ENCODE results near the gene MAML3. TPM values are rescaled to one million over a fixed set of nuclear protein-coding genes. Genes with fewer than 3 reads are reported as not detected.

MAML3 gene
- polyA plus RNA-seq, 4 donors = 1.4 to 10.3 (median 3.4) TPM

GRCh38 chr4:139743027-139743426, 411.0 kb downstream of the MAML3 start:
- DNase-seq = no peak
- Histone ChIP-seq H3K4me1 (ENCODE audit: control insufficient read depth in 3 of 3, insufficient read depth in 2 of 3, low read depth in 1 of 3, low read length in 2 of 3) (peaks cover 0 to 13% (median 6%) of the 10 kb centered on the region in 3 donors), H3K36me3 (ENCODE audit: control insufficient read depth in 3 of 3, insufficient read depth in 2 of 3, low read depth in 1 of 3, low read length in 3 of 3) (peaks cover 0 to 6% (median 0%) of the 10 kb centered on the region in 3 donors), H3K9me3 (ENCODE audit: control insufficient read depth in 2 of 2, insufficient read depth in 1 of 2, low read depth in 1 of 2, low read length in 1 of 2) (no peaks in the 10 kb centered on the region), H3K27ac (ENCODE audit: low read depth in 1 of 3, low read length in 2 of 3) (no peak overlapping the region), H3K27me3 (ENCODE audit: control insufficient read depth in 3 of 3, insufficient read depth in 3 of 3, low read length in 3 of 3) (no peaks in the 10 kb centered on the region), H3K4me3 (ENCODE audit: low read depth in 1 of 3, low read length in 3 of 3) (no peak overlapping the region)
- WGBS, 3 donors = 65 to 67% (median 65%) methylated on average over 5 of the region's 5 CpGs
- FAIRE-seq = no peak

DNA sequence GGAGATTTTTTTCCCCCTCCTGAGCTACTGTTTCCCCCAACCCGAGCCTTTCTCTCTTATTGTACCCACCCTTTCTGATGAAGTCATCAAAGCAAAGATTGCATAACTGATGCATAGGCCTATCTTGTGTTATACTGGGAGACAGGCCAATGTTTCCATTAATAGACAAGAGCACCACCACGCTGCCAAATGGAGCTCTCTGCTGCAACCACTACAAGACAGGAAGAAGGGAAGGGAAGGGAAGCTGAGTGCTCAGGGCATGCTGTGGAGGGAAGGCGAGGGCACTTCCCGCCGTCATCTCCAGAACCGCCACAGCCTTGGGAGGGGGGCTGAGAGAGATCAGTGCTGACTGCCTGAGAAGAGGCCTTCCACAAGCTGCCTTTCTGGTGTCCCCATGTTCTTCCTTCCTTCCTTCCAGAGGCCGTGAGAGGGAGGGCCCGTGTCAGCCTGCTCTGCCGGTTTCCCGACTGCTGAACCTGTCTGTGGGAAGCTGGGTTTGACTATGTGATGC, 413.4 kb downstream of the MAML3 start:
- H3K36me3 ChIP-seq (ENCODE audit: control insufficient read depth in 3 of 3, insufficient read depth in 2 of 3, low read depth in 1 of 3, low read length in 3 of 3) = peaks cover 0 to 6% (median 0%) of the 10 kb centered on the region in 3 donors
- H3K4me1 ChIP-seq (ENCODE audit: control insufficient read depth in 3 of 3, insufficient read depth in 2 of 3, low read depth in 1 of 3, low read length in 2 of 3) = peaks cover 0 to 10% (median 6%) of the 10 kb centered on the region in 3 donors
- DNase-seq (peak; percentile 57 to 72), FAIRE-seq (no peak)
- H3K27ac ChIP-seq (ENCODE audit: low read depth in 1 of 3, low read length in 2 of 3) = peak overlapping the region; percentile 13 to 70 (median 30)
- no peaks in the 10 kb centered on the region for H3K27me3 ChIP-seq (ENCODE audit: control insufficient read depth in 3 of 3, insufficient read depth in 3 of 3, low read length in 3 of 3)
- no peaks in the 10 kb centered on the region for H3K9me3 ChIP-seq (ENCODE audit: control insufficient read depth in 2 of 2, insufficient read depth in 1 of 2, low read depth in 1 of 2, low read length in 1 of 2)
- WGBS, 3 donors = 27 to 36% (median 32%) methylated on average over 10 of the region's 10 CpGs
- no peak overlapping the region for H3K4me3 ChIP-seq (ENCODE audit: low read depth in 1 of 3, low read length in 3 of 3)

DNA sequence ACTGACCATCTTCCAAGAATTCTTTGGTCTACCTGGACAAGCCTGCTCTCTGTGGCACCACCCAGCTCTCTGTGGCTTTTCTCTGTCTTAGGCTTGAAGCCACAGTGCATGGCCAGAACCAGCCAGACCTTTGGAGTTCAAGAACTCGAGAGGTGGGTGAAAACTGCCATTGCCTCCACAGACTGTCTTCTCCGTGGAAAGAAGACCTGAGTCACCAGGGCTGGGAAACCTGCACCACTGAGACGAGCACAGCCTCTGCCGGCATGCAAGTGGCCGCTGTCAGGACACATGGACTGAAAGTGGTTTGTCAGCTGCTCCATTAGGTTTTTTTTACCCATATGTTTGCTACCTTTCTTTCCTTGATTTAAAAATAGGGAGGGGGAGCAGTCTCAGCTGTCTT, 413.9 kb downstream of the MAML3 start:
- no peak for FAIRE-seq
- Histone ChIP-seq H3K27me3 (ENCODE audit: control insufficient read depth in 3 of 3, insufficient read depth in 3 of 3, low read length in 3 of 3) (no peaks in the 10 kb centered on the region), H3K27ac (ENCODE audit: low read depth in 1 of 3, low read length in 2 of 3) (peak overlapping the region in 2 of 3 donors; percentile 23 to 56), H3K9me3 (ENCODE audit: control insufficient read depth in 2 of 2, insufficient read depth in 1 of 2, low read depth in 1 of 2, low read length in 1 of 2) (no peaks in the 10 kb centered on the region), H3K4me1 (ENCODE audit: control insufficient read depth in 3 of 3, insufficient read depth in 2 of 3, low read depth in 1 of 3, low read length in 2 of 3) (peaks cover 0 to 10% (median 6%) of the 10 kb centered on the region in 3 donors), H3K36me3 (ENCODE audit: control insufficient read depth in 3 of 3, insufficient read depth in 2 of 3, low read depth in 1 of 3, low read length in 3 of 3) (peaks cover 0 to 6% (median 0%) of the 10 kb centered on the region in 3 donors), H3K4me3 (ENCODE audit: low read depth in 1 of 3, low read length in 3 of 3) (no peak overlapping the region)
- no peak for DNase-seq
- 63 to 72% (median 65%) methylated on average over 5 of the region's 5 CpGs for WGBS, 3 donors

DNA sequence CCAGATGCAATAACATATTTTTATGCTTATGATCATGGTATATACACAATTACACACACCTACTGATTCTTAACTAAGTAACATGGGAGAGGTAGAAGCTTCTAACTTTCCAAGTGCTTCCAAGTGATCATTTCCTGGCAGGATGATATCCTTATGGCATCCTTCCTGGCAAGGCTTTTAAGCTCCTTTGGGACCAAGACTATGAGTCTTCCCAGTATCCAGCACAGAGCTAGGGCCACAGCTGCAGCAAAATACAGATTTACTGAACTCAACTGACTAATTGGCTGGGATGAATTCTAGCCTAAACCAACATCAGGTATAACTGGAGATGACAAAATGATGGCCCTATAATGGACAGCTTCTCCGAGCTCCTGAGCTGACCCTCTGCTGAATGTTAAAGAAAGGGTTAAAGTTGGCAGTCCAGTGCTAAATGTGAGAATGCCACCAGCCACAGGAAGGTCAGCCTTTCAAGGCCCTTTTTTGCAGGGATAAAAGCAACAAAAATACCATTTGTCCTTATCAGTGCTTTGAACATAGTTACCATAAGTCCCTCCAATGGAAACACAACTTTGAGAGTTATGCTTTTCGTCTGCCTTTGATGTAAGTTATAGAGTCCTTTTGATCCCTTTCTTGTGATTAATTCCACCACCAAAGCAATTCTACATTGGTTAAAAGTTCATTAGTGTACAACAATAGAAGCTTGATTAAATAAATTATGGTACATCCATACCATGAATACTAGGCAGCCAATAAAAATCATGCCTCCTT, 415.0 kb downstream of the MAML3 start:
- no peak overlapping the region for H3K27ac ChIP-seq (ENCODE audit: low read depth in 1 of 3, low read length in 2 of 3)
- 89 to 95% (median 90%) methylated on average over 2 of the region's 2 CpGs for WGBS, 3 donors
- no peak for DNase-seq

GRCh38 chr4:139736661-139737060, 417.3 kb downstream of the MAML3 start:
- DNase-seq = no peak
- Histone ChIP-seq H3K27me3 (ENCODE audit: control insufficient read depth in 3 of 3, insufficient read depth in 3 of 3, low read length in 3 of 3) (no peaks in the 10 kb centered on the region), H3K4me1 (ENCODE audit: control insufficient read depth in 3 of 3, insufficient read depth in 2 of 3, low read depth in 1 of 3, low read length in 2 of 3) (peaks cover 0 to 13% (median 6%) of the 10 kb centered on the region in 3 donors), H3K36me3 (ENCODE audit: control insufficient read depth in 3 of 3, insufficient read depth in 2 of 3, low read depth in 1 of 3, low read length in 3 of 3) (peaks cover 0 to 6% (median 0%) of the 10 kb centered on the region in 3 donors), H3K9me3 (ENCODE audit: control insufficient read depth in 2 of 2, insufficient read depth in 1 of 2, low read depth in 1 of 2, low read length in 1 of 2) (no peaks in the 10 kb centered on the region), H3K27ac (ENCODE audit: low read depth in 1 of 3, low read length in 2 of 3) (no peak overlapping the region), H3K4me3 (ENCODE audit: low read depth in 1 of 3, low read length in 3 of 3) (no peak overlapping the region)
- no peak for FAIRE-seq
- 91 to 94% (median 92%) methylated on average over 2 of the region's 2 CpGs for WGBS, 3 donors

More for the DNA sequence above, 415.0 kb downstream of the MAML3 start:
- H3K9me3 ChIP-seq (ENCODE audit: control insufficient read depth in 2 of 2, insufficient read depth in 1 of 2, low read depth in 1 of 2, low read length in 1 of 2) = no peaks in the 10 kb centered on the region
- H3K4me1 ChIP-seq (ENCODE audit: control insufficient read depth in 3 of 3, insufficient read depth in 2 of 3, low read depth in 1 of 3, low read length in 2 of 3) = peaks cover 0 to 13% (median 6%) of the 10 kb centered on the region in 3 donors
- no peak for FAIRE-seq
- no peaks in the 10 kb centered on the region for H3K27me3 ChIP-seq (ENCODE audit: control insufficient read depth in 3 of 3, insufficient read depth in 3 of 3, low read length in 3 of 3)
- peaks cover 0 to 6% (median 0%) of the 10 kb centered on the region in 3 donors for H3K36me3 ChIP-seq (ENCODE audit: control insufficient read depth in 3 of 3, insufficient read depth in 2 of 3, low read depth in 1 of 3, low read length in 3 of 3)
- H3K4me3 ChIP-seq (ENCODE audit: low read depth in 1 of 3, low read length in 3 of 3) = no peak overlapping the region

GRCh38 chr4:139736274-139736660, 417.7 kb downstream of the MAML3 start:
- H3K4me3 ChIP-seq (ENCODE audit: low read depth in 1 of 3, low read length in 3 of 3) = no peak overlapping the region
- H3K36me3 ChIP-seq (ENCODE audit: control insufficient read depth in 3 of 3, insufficient read depth in 2 of 3, low read depth in 1 of 3, low read length in 3 of 3) = peaks cover 0 to 6% (median 0%) of the 10 kb centered on the region in 3 donors
- H3K4me1 ChIP-seq (ENCODE audit: control insufficient read depth in 3 of 3, insufficient read depth in 2 of 3, low read depth in 1 of 3, low read length in 2 of 3) = peaks cover 0 to 13% (median 6%) of the 10 kb centered on the region in 3 donors
- 88 to 96% (median 91%) methylated on average over 5 of the region's 5 CpGs for WGBS, 3 donors
- FAIRE-seq (no peak), DNase-seq (no peak)
- no peaks in the 10 kb centered on the region for H3K27me3 ChIP-seq (ENCODE audit: control insufficient read depth in 3 of 3, insufficient read depth in 3 of 3, low read length in 3 of 3)
- no peaks in the 10 kb centered on the region for H3K9me3 ChIP-seq (ENCODE audit: control insufficient read depth in 2 of 2, insufficient read depth in 1 of 2, low read depth in 1 of 2, low read length in 1 of 2)
- H3K27ac ChIP-seq (ENCODE audit: low read depth in 1 of 3, low read length in 2 of 3) = no peak overlapping the region

DNA sequence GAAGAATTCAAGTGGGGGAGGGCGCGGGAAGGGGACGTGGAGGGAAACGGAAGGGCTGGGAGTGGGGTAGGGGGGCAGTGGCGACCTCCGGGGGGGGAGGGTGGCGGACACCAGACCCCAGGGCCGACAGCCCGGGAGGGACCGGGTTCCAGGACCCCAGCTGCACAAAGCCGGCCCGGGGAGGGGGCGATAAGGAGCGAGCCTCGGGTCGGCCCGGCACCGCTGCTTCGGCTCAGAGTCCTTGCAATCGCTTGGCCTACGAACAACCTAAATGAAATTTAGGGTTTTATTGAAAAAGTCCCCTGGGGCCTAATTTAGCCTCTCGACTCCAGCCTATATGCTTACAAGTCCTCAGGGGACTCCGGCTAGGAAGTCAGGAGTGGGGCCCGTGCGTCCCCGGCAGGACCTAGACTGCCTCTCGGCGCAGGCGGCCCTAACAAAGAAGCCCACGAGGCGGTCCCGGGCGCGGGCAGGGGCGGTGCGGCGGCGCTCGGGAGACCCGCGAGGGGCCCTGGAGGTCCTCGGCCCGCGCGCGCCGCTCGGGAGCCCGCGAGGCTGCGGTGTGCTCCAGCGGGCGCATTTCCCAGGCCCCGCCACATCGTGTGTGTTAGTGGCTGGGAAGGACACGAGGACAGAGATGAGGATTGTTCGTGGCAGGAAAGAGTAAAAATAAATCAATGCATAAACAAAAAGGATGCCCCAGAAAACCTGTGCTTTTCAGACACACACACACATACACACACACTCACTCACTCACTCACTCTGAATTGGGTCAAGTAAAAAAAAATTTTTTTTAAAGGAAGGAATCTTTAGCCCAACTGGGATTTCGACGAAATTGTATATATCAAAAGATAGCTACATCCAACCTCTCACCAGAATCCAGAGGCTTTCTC, 418.4 kb downstream of the MAML3 start:
- peak overlapping the region in 1 of 3 donors; percentile 45 for H3K4me3 ChIP-seq (ENCODE audit: low read depth in 1 of 3, low read length in 3 of 3)
- DNase-seq = peak in 1 of 2 donors; percentile 39
- FAIRE-seq = no peak
- H3K27me3 ChIP-seq (ENCODE audit: control insufficient read depth in 3 of 3, insufficient read depth in 3 of 3, low read length in 3 of 3) = no peaks in the 10 kb centered on the region
- WGBS, 3 donors = 31 to 80% (median 51%) methylated on average over 40 to 59 of the region's 59 CpGs
- no peaks in the 10 kb centered on the region for H3K9me3 ChIP-seq (ENCODE audit: control insufficient read depth in 2 of 2, insufficient read depth in 1 of 2, low read depth in 1 of 2, low read length in 1 of 2)
- peaks cover 0 to 2% (median 0%) of the 10 kb centered on the region in 3 donors for H3K36me3 ChIP-seq (ENCODE audit: control insufficient read depth in 3 of 3, insufficient read depth in 2 of 3, low read depth in 1 of 3, low read length in 3 of 3)
- peak overlapping the region in 2 of 3 donors; percentile 22 to 65 for H3K27ac ChIP-seq (ENCODE audit: low read depth in 1 of 3, low read length in 2 of 3)
- peaks cover 0 to 8% (median 3%) of the 10 kb centered on the region in 3 donors for H3K4me1 ChIP-seq (ENCODE audit: control insufficient read depth in 3 of 3, insufficient read depth in 2 of 3, low read depth in 1 of 3, low read length in 2 of 3)

- 1 to 4% (median 4%) methylated on average over 28 to 42 of the region's 42 CpGs for WGBS, 3 donors
- Histone ChIP-seq H3K27ac (ENCODE audit: low read depth in 1 of 3, low read length in 2 of 3) (peak overlapping the region in 2 of 3 donors; percentile 22 to 67), H3K4me3 (ENCODE audit: low read depth in 1 of 3, low read length in 3 of 3) (peak overlapping the region in 2 of 3 donors; percentile 6 to 45)
Measured at GRCh38 chr4:139734875-139735380, 419.1 kb downstream of the MAML3 start.

More at GRCh38 chr4:139734875-139735380, 419.1 kb downstream of the MAML3 start:
- DNase-seq = peak; percentile 50 to 91
- FAIRE-seq = no peak
- H3K9me3 ChIP-seq (ENCODE audit: control insufficient read depth in 2 of 2, insufficient read depth in 1 of 2, low read depth in 1 of 2, low read length in 1 of 2) = no peaks in the 10 kb centered on the region
- peaks cover 0 to 6% (median 0%) of the 10 kb centered on the region in 3 donors for H3K36me3 ChIP-seq (ENCODE audit: control insufficient read depth in 3 of 3, insufficient read depth in 2 of 3, low read depth in 1 of 3, low read length in 3 of 3)
- H3K4me1 ChIP-seq (ENCODE audit: control insufficient read depth in 3 of 3, insufficient read depth in 2 of 3, low read depth in 1 of 3, low read length in 2 of 3) = peaks cover 0 to 3% (median 3%) of the 10 kb centered on the region in 3 donors
- no peaks in the 10 kb centered on the region for H3K27me3 ChIP-seq (ENCODE audit: control insufficient read depth in 3 of 3, insufficient read depth in 3 of 3, low read length in 3 of 3)
